OCI-LY1 (cell line): ENCODE measurements around the gene KLK2.

Experiments used
- H2AFZ ChIP-seq: fragments of 200-600 bp; sonication (generic), shearing (Covaris generic); 2 replicates; pipeline ENCODE4 v1.6.0; 2014; ENCODE audit warnings: antibody characterized with exemption, mild to moderate bottlenecking, low read length
- H3F3A ChIP-seq: fragments of 200-600 bp; sonication (generic), shearing (Covaris generic); 2 replicates; pipeline ENCODE4 v1.6.0; 2014; ENCODE audit warnings: mild to moderate bottlenecking, antibody characterized with exemption, low read length, moderate library complexity; ENCODE audit not compliant: insufficient read depth
- H3K27ac ChIP-seq: fragments of 200-600 bp; sonication (generic); 2 replicates; pipeline ENCODE4 v1.5.1; 2014; ENCODE audit warnings: low read length, mixed run types, mild to moderate bottlenecking, low read depth; ENCODE audit not compliant: poor library complexity, severe bottlenecking
- H3K27me3 ChIP-seq: fragments of 200-600 bp; sonication (generic); 2 replicates; pipeline ENCODE4 v1.6.0; 2014; ENCODE audit warnings: antibody characterized with exemption, mild to moderate bottlenecking, low read length, moderate library complexity; ENCODE audit not compliant: insufficient read depth
- H3K36me3 ChIP-seq: fragments of 200-600 bp; sonication (generic); 2 replicates; pipeline ENCODE4 v1.6.1; 2014; ENCODE audit warnings: mild to moderate bottlenecking, antibody characterized with exemption, low read length, moderate library complexity, mixed read lengths; ENCODE audit not compliant: insufficient read depth
- H3K4me1 ChIP-seq: fragments of 200-600 bp; sonication (generic); 2 replicates; pipeline ENCODE4 v1.5.1; 2014; ENCODE audit warnings: mild to moderate bottlenecking, low read length, moderate library complexity; ENCODE audit not compliant: insufficient read depth, severe bottlenecking
- H3K4me2 ChIP-seq: fragments of 200-600 bp; sonication (generic), shearing (Covaris generic); 2 replicates; pipeline ENCODE4 v1.6.1; 2014; ENCODE audit warnings: low read length
- H3K4me3 ChIP-seq: fragments of 200-600 bp; sonication (generic); 2 replicates; pipeline ENCODE4 v1.5.1; 2014; ENCODE audit warnings: low read length, low read depth, mild to moderate bottlenecking, mixed read lengths; ENCODE audit not compliant: poor library complexity, severe bottlenecking
- H3K79me2 ChIP-seq: fragments of 200-600 bp; shearing (Covaris generic); 2 replicates; pipeline ENCODE4 v1.6.1; 2016; ENCODE audit warnings: mixed run types, low read length, mixed read lengths; ENCODE audit not compliant: insufficient read depth
- H3K9ac ChIP-seq: fragments of 200-600 bp; sonication (generic), shearing (Covaris generic); 2 replicates; pipeline ENCODE4 v1.6.1; 2014; ENCODE audit warnings: mild to moderate bottlenecking, low read length, mixed read lengths
- H3K9me2 ChIP-seq: fragments of 200-600 bp; sonication (generic), shearing (Covaris generic); 2 replicates; pipeline ENCODE4 v1.6.1; 2014; ENCODE audit warnings: low read depth, mild to moderate bottlenecking, low read length, mixed read lengths
- H3K9me3 ChIP-seq: fragments of 200-600 bp; shearing (Covaris generic); 2 replicates; pipeline ENCODE4 v1.6.1; 2014; ENCODE audit warnings: low read length, mixed read lengths
- H4K20me1 ChIP-seq: fragments of 200-600 bp; sonication (generic), shearing (Covaris generic); 2 replicates; pipeline ENCODE4 v1.6.0; 2016; ENCODE audit warnings: mild to moderate bottlenecking, low read length; ENCODE audit not compliant: insufficient read depth
- EZH2 ChIP-seq: fragments of 200-600 bp; sonication (generic), shearing (Covaris generic); IDR thresholded peaks from 2 replicates; pipeline ENCODE4 v1.8.0; 2017; ENCODE audit warnings: borderline replicate concordance, mixed run types, mild to moderate bottlenecking, antibody characterized with exemption, low read length, moderate library complexity, mixed read lengths
- TF ChIP-seq, protein P1 (sequence below): fragments of 200-600 bp; sonication (generic), shearing (Covaris generic); IDR thresholded peaks from 2 replicates; pipeline ENCODE4 v1.5.1; 2017; ENCODE audit warnings: mild to moderate bottlenecking, antibody characterized with exemption, low read length, moderate library complexity, mixed read lengths

The KLK2 gene

DNA sequence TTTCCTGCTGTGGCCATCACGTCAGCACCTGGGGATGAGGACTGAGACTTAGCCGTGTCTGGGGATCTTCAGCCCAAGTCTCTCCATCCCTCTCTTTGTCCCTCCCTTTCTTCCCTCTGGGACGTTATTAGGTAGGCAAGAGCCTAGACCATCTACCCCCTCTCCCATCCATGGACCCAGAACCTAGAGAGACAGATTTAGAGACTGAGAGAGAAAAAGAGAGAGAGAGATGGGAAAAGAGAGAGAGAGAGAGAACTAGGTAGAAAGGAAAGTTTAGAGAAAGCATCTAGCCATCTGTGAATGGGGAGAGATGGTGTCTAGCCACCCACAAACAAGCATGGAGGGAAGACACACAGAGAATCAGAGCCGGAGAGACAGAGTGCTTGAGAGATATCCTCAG is 37.5 kb downstream of the KLK2 start:
- no peak overlapping the region for H3K4me2 ChIP-seq
- H3K9me3 ChIP-seq = no peaks in the 10 kb centered on the region
- no peaks in the 10 kb centered on the region for H3K27me3 ChIP-seq
- no peaks in the 10 kb centered on the region for H4K20me1 ChIP-seq
- H3K4me3 ChIP-seq = no peak overlapping the region
- H3K9me2 ChIP-seq = no peaks in the 10 kb centered on the region
- no peaks in the 10 kb centered on the region for H3K36me3 ChIP-seq
- H3K27ac ChIP-seq = no peak overlapping the region
- H3K4me1 ChIP-seq = no peaks in the 10 kb centered on the region
- no peaks in the 10 kb centered on the region for H3F3A ChIP-seq
- H3K9ac ChIP-seq = no peak overlapping the region
- no peaks in the 10 kb centered on the region for H3K79me2 ChIP-seq
- H2AFZ ChIP-seq = no peak overlapping the region
- TF ChIP-seq, protein P1, sequence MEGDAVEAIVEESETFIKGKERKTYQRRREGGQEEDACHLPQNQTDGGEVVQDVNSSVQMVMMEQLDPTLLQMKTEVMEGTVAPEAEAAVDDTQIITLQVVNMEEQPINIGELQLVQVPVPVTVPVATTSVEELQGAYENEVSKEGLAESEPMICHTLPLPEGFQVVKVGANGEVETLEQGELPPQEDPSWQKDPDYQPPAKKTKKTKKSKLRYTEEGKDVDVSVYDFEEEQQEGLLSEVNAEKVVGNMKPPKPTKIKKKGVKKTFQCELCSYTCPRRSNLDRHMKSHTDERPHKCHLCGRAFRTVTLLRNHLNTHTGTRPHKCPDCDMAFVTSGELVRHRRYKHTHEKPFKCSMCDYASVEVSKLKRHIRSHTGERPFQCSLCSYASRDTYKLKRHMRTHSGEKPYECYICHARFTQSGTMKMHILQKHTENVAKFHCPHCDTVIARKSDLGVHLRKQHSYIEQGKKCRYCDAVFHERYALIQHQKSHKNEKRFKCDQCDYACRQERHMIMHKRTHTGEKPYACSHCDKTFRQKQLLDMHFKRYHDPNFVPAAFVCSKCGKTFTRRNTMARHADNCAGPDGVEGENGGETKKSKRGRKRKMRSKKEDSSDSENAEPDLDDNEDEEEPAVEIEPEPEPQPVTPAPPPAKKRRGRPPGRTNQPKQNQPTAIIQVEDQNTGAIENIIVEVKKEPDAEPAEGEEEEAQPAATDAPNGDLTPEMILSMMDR = no peak
- TF ChIP-seq EZH2 = no peak

- Histone ChIP-seq H4K20me1 (no peaks in the 10 kb centered on the region), H3K9ac (no peak within 1 kb of the TSS), H3K4me2 (no peak within 1 kb of the TSS), H3K36me3 (no peaks in the 10 kb centered on the region), H3K27me3 (no peaks in the 10 kb centered on the region), H2AFZ (no peak within 1 kb of the TSS), H3K4me1 (no peaks in the 10 kb centered on the region), H3K9me2 (no peaks in the 10 kb centered on the region), H3K27ac (no peak within 1 kb of the TSS), H3K9me3 (no peaks in the 10 kb centered on the region), H3F3A (no peaks in the 10 kb centered on the region), H3K79me2 (no peaks in the 10 kb centered on the region), H3K4me3 (no peak within 1 kb of the TSS)
- TF ChIP-seq, protein P1 = no peak
- no peak for TF ChIP-seq EZH2
These were observed 38.2 kb downstream of the KLK2 start, which contains the start of gene KLK4 for GRCh38 chr19:50911206-50912101. TSS of gene KLK4 (minus strand) at chr19:50911395. CDS start at chr19:50910738, 657 bp downstream.

DNA sequence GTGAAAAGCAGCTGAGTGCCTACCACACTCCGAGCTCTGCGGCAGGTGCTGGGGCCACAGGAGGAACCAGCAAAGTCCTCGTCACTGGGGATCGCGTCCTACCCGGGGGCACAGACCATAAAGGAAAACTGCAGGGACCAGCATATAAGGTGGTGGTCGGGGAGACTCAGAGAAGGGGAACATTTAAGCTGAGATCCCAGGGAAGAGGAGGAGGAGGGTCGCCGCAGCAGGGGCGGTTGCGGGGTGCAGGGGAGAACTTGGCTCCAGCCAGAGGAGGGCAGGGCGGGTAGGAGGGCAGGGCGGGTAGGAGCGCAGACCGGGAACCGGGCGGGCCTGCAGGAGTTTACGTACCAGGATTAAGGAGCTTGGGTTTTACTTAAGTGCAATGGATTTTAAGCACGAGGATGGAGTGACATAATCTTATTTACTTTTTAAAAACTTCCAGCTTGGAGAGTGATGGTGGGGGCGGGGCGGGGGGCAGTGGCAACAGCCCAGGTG is 38.9 kb downstream of the KLK2 start:
- no peak overlapping the region for H3K9ac ChIP-seq
- no peak for TF ChIP-seq EZH2
- TF ChIP-seq, protein P1 = no peak
- H3K4me1 ChIP-seq = no peaks in the 10 kb centered on the region
- no peaks in the 10 kb centered on the region for H3K9me3 ChIP-seq
- H3K4me2 ChIP-seq = no peak overlapping the region
- H3K4me3 ChIP-seq = no peak overlapping the region
- no peaks in the 10 kb centered on the region for H4K20me1 ChIP-seq
- H2AFZ ChIP-seq = no peak overlapping the region
- H3K27me3 ChIP-seq = no peaks in the 10 kb centered on the region
- H3F3A ChIP-seq = no peaks in the 10 kb centered on the region
- no peaks in the 10 kb centered on the region for H3K79me2 ChIP-seq
- no peaks in the 10 kb centered on the region for H3K9me2 ChIP-seq
- H3K27ac ChIP-seq = no peak overlapping the region
- H3K36me3 ChIP-seq = no peaks in the 10 kb centered on the region
